OCI-LY7 (cell line): ENCODE data around the gene MBTD1.

Experiments
- EZH2phosphoT487 ChIP-seq: fragments of 200-600 bp; sonication (generic); IDR thresholded peaks from 2 replicates; pipeline ENCODE4 v1.6.1; 2018; ENCODE audit warnings: low read depth, borderline replicate concordance, mild to moderate bottlenecking, mixed run types, antibody characterized with exemption, low read length, moderate library complexity, mixed read lengths
- TF ChIP-seq, protein P1 (sequence below): fragments of 200-600 bp; sonication (generic); conservative IDR thresholded peaks from 2 replicates; pipeline ENCODE4 v1.5.1; 2014; ENCODE audit warnings: mild to moderate bottlenecking, antibody characterized with exemption, low read length, moderate library complexity, mixed read lengths

DNA sequence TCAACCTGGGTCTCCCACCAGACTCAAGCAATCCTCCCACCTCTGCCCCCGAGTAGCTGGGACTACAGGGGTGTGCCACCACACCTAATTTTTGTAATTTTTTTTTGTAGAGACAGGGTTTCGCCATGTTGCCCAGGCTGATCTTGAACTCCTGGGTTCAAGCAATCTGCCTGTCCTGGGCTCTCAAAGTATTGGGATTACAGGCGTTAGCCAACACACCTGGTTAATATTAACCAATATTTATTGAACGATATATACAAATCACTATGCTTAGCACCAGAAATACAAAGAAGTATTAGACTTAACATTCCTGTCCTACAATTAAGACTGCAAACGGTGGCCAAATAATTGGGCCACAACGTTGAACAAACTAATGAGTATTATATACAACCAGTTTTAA, 4.2 kb downstream of the MBTD1 start:
- TF ChIP-seq, protein P1, sequence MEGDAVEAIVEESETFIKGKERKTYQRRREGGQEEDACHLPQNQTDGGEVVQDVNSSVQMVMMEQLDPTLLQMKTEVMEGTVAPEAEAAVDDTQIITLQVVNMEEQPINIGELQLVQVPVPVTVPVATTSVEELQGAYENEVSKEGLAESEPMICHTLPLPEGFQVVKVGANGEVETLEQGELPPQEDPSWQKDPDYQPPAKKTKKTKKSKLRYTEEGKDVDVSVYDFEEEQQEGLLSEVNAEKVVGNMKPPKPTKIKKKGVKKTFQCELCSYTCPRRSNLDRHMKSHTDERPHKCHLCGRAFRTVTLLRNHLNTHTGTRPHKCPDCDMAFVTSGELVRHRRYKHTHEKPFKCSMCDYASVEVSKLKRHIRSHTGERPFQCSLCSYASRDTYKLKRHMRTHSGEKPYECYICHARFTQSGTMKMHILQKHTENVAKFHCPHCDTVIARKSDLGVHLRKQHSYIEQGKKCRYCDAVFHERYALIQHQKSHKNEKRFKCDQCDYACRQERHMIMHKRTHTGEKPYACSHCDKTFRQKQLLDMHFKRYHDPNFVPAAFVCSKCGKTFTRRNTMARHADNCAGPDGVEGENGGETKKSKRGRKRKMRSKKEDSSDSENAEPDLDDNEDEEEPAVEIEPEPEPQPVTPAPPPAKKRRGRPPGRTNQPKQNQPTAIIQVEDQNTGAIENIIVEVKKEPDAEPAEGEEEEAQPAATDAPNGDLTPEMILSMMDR: no peak
- TF ChIP-seq EZH2phosphoT487: no peak
